HepG2 (cell line): ENCODE measurements around the gene CD4. TPM values are rescaled to one million over a fixed set of nuclear protein-coding genes. Genes with fewer than 3 reads are reported as not detected.

ENCODE experiments used
- GLI4 ChIP-seq: sonication (generic); formaldehyde crosslinking; IDR thresholded peaks from 2 replicates; pipeline ENCODE4 v1.5.1; 2020; ENCODE audit warnings: missing genetic modification reagents, mild to moderate bottlenecking, moderate library complexity, borderline replicate concordance
- IRF9 ChIP-seq: sonication (generic); formaldehyde crosslinking; IDR thresholded peaks from 2 replicates; pipeline ENCODE4 v1.8.0; 2022; ENCODE audit warnings: missing genetic modification reagents, mild to moderate bottlenecking, borderline replicate concordance
- JUND ChIP-seq: sonication (generic); formaldehyde crosslinking; IDR thresholded peaks from 2 replicates; pipeline ENCODE4 v1.8.0; 2022; ENCODE audit warnings: mild to moderate bottlenecking, missing genetic modification reagents
- MAFG ChIP-seq: sonication (generic); formaldehyde crosslinking; IDR thresholded peaks from 2 replicates; pipeline ENCODE4 v1.5.1; 2020; ENCODE audit warnings: mild to moderate bottlenecking, missing genetic modification reagents
- PITX1 ChIP-seq: sonication (generic); formaldehyde crosslinking; IDR thresholded peaks from 2 replicates; pipeline ENCODE4 v1.5.1; 2020; ENCODE audit warnings: mild to moderate bottlenecking, missing genetic modification reagents
- RBFOX2 ChIP-seq: fragments of 200-400 bp; formaldehyde crosslinking; IDR thresholded peaks from 2 replicates; pipeline ENCODE4 v1.6.1; 2017; ENCODE audit warnings: low read depth, mild to moderate bottlenecking, low read length
- REST ChIP-seq, 2 experiments: IDR thresholded peaks; 2 replicates each; pipeline ENCODE4 v1.6.1; 2011 to 2012; ENCODE audit warnings: low read length in 2 of 2, borderline replicate concordance in 1 of 2, low read depth in 1 of 2, mild to moderate bottlenecking in 1 of 2, moderate library complexity in 1 of 2
- STAG1 ChIP-seq: sonication (generic); formaldehyde crosslinking; IDR thresholded peaks from 2 replicates; pipeline ENCODE4 v1.4.0; 2020; ENCODE audit warnings: missing genetic modification reagents
- TAF15 ChIP-seq: fragments of 200-400 bp; formaldehyde crosslinking; IDR thresholded peaks from one replicate; pipeline ENCODE4 v1.6.1; 2018; ENCODE audit warnings: mild to moderate bottlenecking, low read depth, low read length; ENCODE audit not compliant: poor library complexity, severe bottlenecking
- ZBED4 ChIP-seq: sonication (generic); formaldehyde crosslinking; IDR thresholded peaks from 2 replicates; pipeline ENCODE4 v1.4.0; 2020; ENCODE audit warnings: missing genetic modification reagents, borderline replicate concordance
- ZNF326 ChIP-seq: sonication (generic); formaldehyde crosslinking; IDR thresholded peaks from 2 replicates; pipeline ENCODE4 v1.4.0; 2020; ENCODE audit warnings: missing genetic modification reagents, borderline replicate concordance
- ZNF441 ChIP-seq: sonication (generic); formaldehyde crosslinking; IDR thresholded peaks from 2 replicates; pipeline ENCODE4 v1.7.0; 2021; ENCODE audit warnings: missing genetic modification reagents, borderline replicate concordance
- ZNF839 ChIP-seq: sonication (generic); formaldehyde crosslinking; IDR thresholded peaks from 2 replicates; pipeline ENCODE4 v1.4.0; 2020; ENCODE audit warnings: missing genetic modification reagents, mild to moderate bottlenecking, borderline replicate concordance
- polyA plus RNA-seq, 8 experiments: library from polyadenylated mRNA; depleted of rRNA in 3 of 8; stranded (reverse) in 7 of 8; unstranded in 1 of 8; fragments of >200 nt; fragmentation: Illumina TruSeq in 4 of 8; extraction: Trizol in 4 of 8; gene quantifications; 2 replicates each; pipeline versions ENCODE4 v1.2.1 to v1.2.3, GENCODE V29; 2011 to 2016; ENCODE audit warnings: low read depth in 4 of 8, missing spikeins in 1 of 8, mixed read lengths in 1 of 8; ENCODE audit not compliant: insufficient read depth in 1 of 8
- total RNA-seq, 5 experiments: library from RNA; depleted of rRNA; stranded (reverse); fragments of >200 nt; fragmentation: Illumina TruSeq; extraction: Trizol; gene quantifications; 2 replicates each; pipeline ENCODE4 v1.2.3, GENCODE V29; 2016; ENCODE audit warnings: low read depth in 1 of 5
- TF ChIP-seq, protein P1 (sequence below): sonication (generic); formaldehyde crosslinking; IDR thresholded peaks from 2 replicates; pipeline ENCODE4 v1.4.0; 2020; ENCODE audit warnings: missing genetic modification reagents

CD4 gene
- total and polyA plus RNA-seq, 2 of the 13 experiments (the other 11 are each of a cell fraction or from before 2014, with no cell fraction given) = 0.07 to 0.95 TPM

DNA sequence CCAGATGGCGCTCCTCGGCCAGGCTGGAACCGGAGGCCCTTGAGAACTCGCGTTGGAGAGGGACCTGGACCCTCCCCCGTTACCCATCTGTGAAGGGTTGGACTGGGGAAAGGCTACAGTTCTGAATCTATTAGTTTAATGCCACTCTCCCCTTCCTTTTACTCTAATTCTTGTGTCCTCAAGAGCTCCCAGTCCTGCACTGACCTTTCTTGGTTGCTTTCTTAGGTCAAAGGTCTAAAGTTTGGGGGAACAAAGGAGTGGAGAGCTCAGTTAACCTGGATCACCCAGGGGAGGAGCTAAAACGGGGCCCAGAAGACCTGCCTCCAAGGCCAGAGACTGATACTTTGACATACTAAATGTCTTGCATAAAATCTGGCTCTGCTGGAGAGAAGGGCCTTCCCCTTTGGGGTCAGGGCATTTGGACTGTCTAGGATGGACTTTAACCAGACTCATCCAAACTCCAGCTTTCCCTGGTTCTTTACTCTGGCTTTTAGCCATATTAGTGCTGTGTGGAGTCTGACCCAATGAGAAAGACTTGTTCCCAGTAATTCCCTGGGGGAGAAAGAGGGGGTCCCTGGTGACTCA is 35.5 kb upstream of the CD4 start (continued):
- TF ChIP-seq ZBED4 = no peak
- TF ChIP-seq, protein P1, sequence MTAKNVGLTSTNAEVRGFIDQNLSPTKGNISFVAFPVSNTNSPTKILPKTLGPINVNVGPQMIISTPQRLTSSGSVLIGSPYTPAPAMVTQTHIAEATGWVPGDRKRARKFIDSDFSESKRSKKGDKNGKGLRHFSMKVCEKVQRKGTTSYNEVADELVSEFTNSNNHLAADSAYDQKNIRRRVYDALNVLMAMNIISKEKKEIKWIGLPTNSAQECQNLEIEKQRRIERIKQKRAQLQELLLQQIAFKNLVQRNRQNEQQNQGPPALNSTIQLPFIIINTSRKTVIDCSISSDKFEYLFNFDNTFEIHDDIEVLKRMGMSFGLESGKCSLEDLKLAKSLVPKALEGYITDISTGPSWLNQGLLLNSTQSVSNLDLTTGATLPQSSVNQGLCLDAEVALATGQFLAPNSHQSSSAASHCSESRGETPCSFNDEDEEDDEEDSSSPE = no peak; the same call in 1 of the 2 replicates
- no peak; a peak in 1 of 4 replicates for TF ChIP-seq REST (IDR thresholded peaks at IDR 0.05; ENCODE audit: borderline replicate concordance in 1 of 2, low read depth in 1 of 2, low read length in 2 of 2)
- no peak for TF ChIP-seq RBFOX2
- TF ChIP-seq IRF9 (CRISPR knock-in tag) = no peak
- no peak for TF ChIP-seq GLI4 (CRISPR knock-in tag)
- no peak for TF ChIP-seq ZNF326
- TF ChIP-seq TAF15 = no peak
- TF ChIP-seq ZNF839 (CRISPR knock-in tag) = no peak
- no peak for TF ChIP-seq JUND (CRISPR knock-in tag)
- TF ChIP-seq MAFG = no peak
- TF ChIP-seq PITX1 = 0 out of 2 replicates have a peak, but pooled peaks have one; percentile 9
- peak; percentile 89 for TF ChIP-seq STAG1 (CRISPR knock-in tag)
- no peak for TF ChIP-seq ZNF441 (CRISPR knock-in tag)
